Measurements from ENCODE around the gene ASB10.

ASB10 gene

GRCh38 chr7:151210087-151210854 is 23.2 kb upstream of the ASB10 start, which contains the start of gene H2BK1:
H2BK1 (minus strand) TSS chr7:151210488; CDS start chr7:151210318, 170 bp downstream.
- no peaks in the 10 kb centered on the region for H3K9me3 ChIP-seq (ENCODE audit: control extremely low read depth in 1 of 5, control insufficient read depth in 4 of 5, insufficient read depth in 2 of 5, low read depth in 1 of 5, low read length in 4 of 5)
- ChIA-PET POLR2A (no interaction called here), CTCF (interaction anchor here (2.1 kb wide), 1 partner anchor 34 kb away, joined by 8 read pairs; no protein-coding TSS in a partner anchor)
- no peak for DNase-seq
- peaks cover 8 to 33% (median 26%) of the 10 kb centered on the region in 4 experiments for H3K4me1 ChIP-seq (ENCODE audit: control extremely low read depth in 1 of 4, control insufficient read depth in 4 of 4, insufficient read depth in 4 of 4, low read length in 3 of 4)
- peaks cover 0 to 5% (median 0%) of the 10 kb centered on the region in 5 experiments for H3K27me3 ChIP-seq (replicated peaks in 2 of 5; ENCODE audit: control insufficient read depth in 4 of 5, insufficient read depth in 5 of 5, low read length in 4 of 5)
- WGBS (ENCODE audit: insufficient coverage), result 98% methylated on average over 10 of the region's 17 CpGs
- H3K27ac ChIP-seq (ENCODE audit: insufficient read depth in 1 of 2, low read depth in 1 of 2, low read length in 2 of 2, poor library complexity in 1 of 2, severe bottlenecking in 2 of 2), result no peak within 1 kb of the TSS
- H3K36me3 ChIP-seq (ENCODE audit: control insufficient read depth in 4 of 4, insufficient read depth in 4 of 4, low read length in 3 of 4), result peaks cover 8 to 38% (median 21%) of the 10 kb centered on the region in 4 experiments
- H3K4me3 ChIP-seq (ENCODE audit: control insufficient read depth in 1 of 7, extremely low read depth in 1 of 7, insufficient read depth in 4 of 7, low read depth in 2 of 7, low read length in 6 of 7), result no peak within 1 kb of the TSS

- ChIA-PET POLR2A (no interaction called here), CTCF (no interaction called here)
- H3K9me3 ChIP-seq (ENCODE audit: control extremely low read depth in 1 of 5, control insufficient read depth in 4 of 5, insufficient read depth in 2 of 5, low read depth in 1 of 5, low read length in 4 of 5), result no peaks in the 10 kb centered on the region
- H3K4me1 ChIP-seq (ENCODE audit: control extremely low read depth in 1 of 4, control insufficient read depth in 4 of 4, insufficient read depth in 4 of 4, low read length in 3 of 4), result peaks cover 8 to 35% (median 27%) of the 10 kb centered on the region in 4 experiments
- peaks cover 0 to 11% (median 2%) of the 10 kb centered on the region in 5 experiments for H3K27me3 ChIP-seq (replicated peaks in 2 of 5; ENCODE audit: control insufficient read depth in 4 of 5, insufficient read depth in 5 of 5, low read length in 4 of 5)
- no peak overlapping the region for H3K4me3 ChIP-seq (ENCODE audit: control insufficient read depth in 1 of 7, extremely low read depth in 1 of 7, insufficient read depth in 4 of 7, low read depth in 2 of 7, low read length in 6 of 7)
- DNase-seq, result no peak
- whole genome bisulfite sequencing (ENCODE audit: insufficient coverage), result 96% methylated on average over 6 of the region's 6 CpGs
- H3K27ac ChIP-seq (ENCODE audit: insufficient read depth in 1 of 2, low read depth in 1 of 2, low read length in 2 of 2, poor library complexity in 1 of 2, severe bottlenecking in 2 of 2), result no peak overlapping the region
- H3K36me3 ChIP-seq (ENCODE audit: control insufficient read depth in 4 of 4, insufficient read depth in 4 of 4, low read length in 3 of 4), result peaks cover 4 to 31% (median 16%) of the 10 kb centered on the region in 4 experiments
Observed at GRCh38 chr7:151209588-151209987, 22.5 kb upstream of the ASB10 start.

- ChIA-PET CTCF (interaction anchor here (1.1 to 4.8 kb wide), 6 partner anchors 11 to 35 kb away, joined by 3 to 37 read pairs (median 5); partner anchors contain the start of genes ABCF2 and CHPF2), POLR2A (interaction anchor here (1.7 kb wide), 1 partner anchor 24 kb away, joined by 6 read pairs; the partner anchor contains the start of gene CHPF2)
- H3K4me1 ChIP-seq (ENCODE audit: control extremely low read depth in 1 of 4, control insufficient read depth in 4 of 4, insufficient read depth in 4 of 4, low read length in 3 of 4), result peaks cover 8 to 35% (median 27%) of the 10 kb centered on the region in 4 experiments
Observed at GRCh38 chr7:151208253-151208862, 21.3 kb upstream of the ASB10 start.

GRCh38 chr7:151207804-151208203 is 20.8 kb upstream of the ASB10 start:
- H3K9me3 ChIP-seq (ENCODE audit: control extremely low read depth in 1 of 5, control insufficient read depth in 4 of 5, insufficient read depth in 2 of 5, low read depth in 1 of 5, low read length in 4 of 5), result no peaks in the 10 kb centered on the region
- peak overlapping the region in 2 of 7 experiments; percentile 5 to 65 for H3K4me3 ChIP-seq (ENCODE audit: control insufficient read depth in 1 of 7, extremely low read depth in 1 of 7, insufficient read depth in 4 of 7, low read depth in 2 of 7, low read length in 6 of 7)
- ChIA-PET CTCF (interaction anchor here (1.1 to 4.8 kb wide), 9 partner anchors 12 to 145 kb away, joined by 3 to 37 read pairs (median 5); partner anchors contain the start of genes ABCF2 and CHPF2), POLR2A (interaction anchor here (1.7 kb wide), 1 partner anchor 25 kb away, joined by 6 read pairs; the partner anchor contains the start of gene CHPF2)
- WGBS (ENCODE audit: insufficient coverage), result 81% methylated on average over 11 of the region's 12 CpGs
- peaks cover 8 to 35% (median 27%) of the 10 kb centered on the region in 4 experiments for H3K4me1 ChIP-seq (ENCODE audit: control extremely low read depth in 1 of 4, control insufficient read depth in 4 of 4, insufficient read depth in 4 of 4, low read length in 3 of 4)
- H3K27ac ChIP-seq (ENCODE audit: insufficient read depth in 1 of 2, low read depth in 1 of 2, low read length in 2 of 2, poor library complexity in 1 of 2, severe bottlenecking in 2 of 2), result no peak overlapping the region
- peaks cover 0 to 25% (median 4%) of the 10 kb centered on the region in 5 experiments for H3K27me3 ChIP-seq (replicated peaks in 2 of 5; ENCODE audit: control insufficient read depth in 4 of 5, insufficient read depth in 5 of 5, low read length in 4 of 5)
- no peak for DNase-seq
- H3K36me3 ChIP-seq (ENCODE audit: control insufficient read depth in 4 of 4, insufficient read depth in 4 of 4, low read length in 3 of 4), result peaks cover 0 to 13% (median 5%) of the 10 kb centered on the region in 4 experiments

More at GRCh38 chr7:151208253-151208862, 21.3 kb upstream of the ASB10 start:
- no peak for DNase-seq
- no peak overlapping the region for H3K27ac ChIP-seq (ENCODE audit: insufficient read depth in 1 of 2, low read depth in 1 of 2, low read length in 2 of 2, poor library complexity in 1 of 2, severe bottlenecking in 2 of 2)
- WGBS (ENCODE audit: insufficient coverage), result 91% methylated on average over 7 of the region's 9 CpGs
- peaks cover 0 to 19% (median 7%) of the 10 kb centered on the region in 4 experiments for H3K36me3 ChIP-seq (ENCODE audit: control insufficient read depth in 4 of 4, insufficient read depth in 4 of 4, low read length in 3 of 4)
- peaks cover 0 to 23% (median 4%) of the 10 kb centered on the region in 5 experiments for H3K27me3 ChIP-seq (replicated peaks in 2 of 5; ENCODE audit: control insufficient read depth in 4 of 5, insufficient read depth in 5 of 5, low read length in 4 of 5)
- no peak overlapping the region for H3K4me3 ChIP-seq (ENCODE audit: control insufficient read depth in 1 of 7, extremely low read depth in 1 of 7, insufficient read depth in 4 of 7, low read depth in 2 of 7, low read length in 6 of 7)
- no peaks in the 10 kb centered on the region for H3K9me3 ChIP-seq (ENCODE audit: control extremely low read depth in 1 of 5, control insufficient read depth in 4 of 5, insufficient read depth in 2 of 5, low read depth in 1 of 5, low read length in 4 of 5)

GRCh38 chr7:151207315-151207714 is 20.3 kb upstream of the ASB10 start:
- ChIA-PET POLR2A (interaction anchor here (0.6 to 1.7 kb wide), 3 partner anchors 17 to 25 kb away, joined by 3 to 6 read pairs (median 5); partner anchors contain the start of genes ABCF2 and CHPF2), CTCF (interaction anchor here (1.2 to 4.8 kb wide), 9 partner anchors 12 to 146 kb away, joined by 4 to 37 read pairs (median 5); partner anchors contain the start of gene CHPF2)
- Histone ChIP-seq H3K4me3 (ENCODE audit: control insufficient read depth in 1 of 7, extremely low read depth in 1 of 7, insufficient read depth in 4 of 7, low read depth in 2 of 7, low read length in 6 of 7) (peak overlapping the region in 2 of 7 experiments; percentile 5 to 65), H3K27ac (ENCODE audit: insufficient read depth in 1 of 2, low read depth in 1 of 2, low read length in 2 of 2, poor library complexity in 1 of 2, severe bottlenecking in 2 of 2) (no peak overlapping the region), H3K9me3 (ENCODE audit: control extremely low read depth in 1 of 5, control insufficient read depth in 4 of 5, insufficient read depth in 2 of 5, low read depth in 1 of 5, low read length in 4 of 5) (no peaks in the 10 kb centered on the region), H3K27me3 (replicated peaks in 2 of 5; ENCODE audit: control insufficient read depth in 4 of 5, insufficient read depth in 5 of 5, low read length in 4 of 5) (peaks cover 0 to 25% (median 4%) of the 10 kb centered on the region in 5 experiments), H3K4me1 (ENCODE audit: control extremely low read depth in 1 of 4, control insufficient read depth in 4 of 4, insufficient read depth in 4 of 4, low read length in 3 of 4) (peaks cover 8 to 35% (median 27%) of the 10 kb centered on the region in 4 experiments), H3K36me3 (ENCODE audit: control insufficient read depth in 4 of 4, insufficient read depth in 4 of 4, low read length in 3 of 4) (peaks cover 0 to 8% (median 2%) of the 10 kb centered on the region in 4 experiments)
- peak in 1 of 3 donors; percentile 75 for DNase-seq
- 5% methylated on average over 9 of the region's 9 CpGs for WGBS (ENCODE audit: insufficient coverage)

GRCh38 chr7:151206914-151207313 is 19.9 kb upstream of the ASB10 start:
- Histone ChIP-seq H3K27ac (ENCODE audit: insufficient read depth in 1 of 2, low read depth in 1 of 2, low read length in 2 of 2, poor library complexity in 1 of 2, severe bottlenecking in 2 of 2) (no peak overlapping the region), H3K9me3 (ENCODE audit: control extremely low read depth in 1 of 5, control insufficient read depth in 4 of 5, insufficient read depth in 2 of 5, low read depth in 1 of 5, low read length in 4 of 5) (no peaks in the 10 kb centered on the region), H3K4me1 (ENCODE audit: control extremely low read depth in 1 of 4, control insufficient read depth in 4 of 4, insufficient read depth in 4 of 4, low read length in 3 of 4) (peaks cover 8 to 35% (median 27%) of the 10 kb centered on the region in 4 experiments), H3K4me3 (ENCODE audit: control insufficient read depth in 1 of 7, extremely low read depth in 1 of 7, insufficient read depth in 4 of 7, low read depth in 2 of 7, low read length in 6 of 7) (peak overlapping the region in 1 of 7 experiments; percentile 65), H3K27me3 (replicated peaks in 2 of 5; ENCODE audit: control insufficient read depth in 4 of 5, insufficient read depth in 5 of 5, low read length in 4 of 5) (peaks cover 0 to 25% (median 4%) of the 10 kb centered on the region in 5 experiments), H3K36me3 (ENCODE audit: control insufficient read depth in 4 of 4, insufficient read depth in 4 of 4, low read length in 3 of 4) (peaks cover 0 to 4% (median under 1%) of the 10 kb centered on the region in 4 experiments)
- CTCF ChIA-PET, result interaction anchor here (0.7 to 4.8 kb wide), 10 partner anchors 18 to 146 kb away, joined by 3 to 37 read pairs (median 4); no protein-coding TSS in a partner anchor
- peak; percentile 88 to 98 (median 95) for DNase-seq
- WGBS (ENCODE audit: insufficient coverage), result 0% methylated on average over 9 of the region's 9 CpGs
- POLR2A ChIA-PET, result interaction anchor here (0.6 to 1.7 kb wide), 3 partner anchors 17 to 26 kb away, joined by 3 to 6 read pairs (median 5); partner anchors contain the start of genes ABCF2 and CHPF2
